ENCODE measurements around the gene LINGO4.
"Not testable (repeated sequence)": the region's sequence is repeated elsewhere in the genome, so short reads cannot be mapped to it uniquely, and the experiment has no call there.

The LINGO4 gene

DNA sequence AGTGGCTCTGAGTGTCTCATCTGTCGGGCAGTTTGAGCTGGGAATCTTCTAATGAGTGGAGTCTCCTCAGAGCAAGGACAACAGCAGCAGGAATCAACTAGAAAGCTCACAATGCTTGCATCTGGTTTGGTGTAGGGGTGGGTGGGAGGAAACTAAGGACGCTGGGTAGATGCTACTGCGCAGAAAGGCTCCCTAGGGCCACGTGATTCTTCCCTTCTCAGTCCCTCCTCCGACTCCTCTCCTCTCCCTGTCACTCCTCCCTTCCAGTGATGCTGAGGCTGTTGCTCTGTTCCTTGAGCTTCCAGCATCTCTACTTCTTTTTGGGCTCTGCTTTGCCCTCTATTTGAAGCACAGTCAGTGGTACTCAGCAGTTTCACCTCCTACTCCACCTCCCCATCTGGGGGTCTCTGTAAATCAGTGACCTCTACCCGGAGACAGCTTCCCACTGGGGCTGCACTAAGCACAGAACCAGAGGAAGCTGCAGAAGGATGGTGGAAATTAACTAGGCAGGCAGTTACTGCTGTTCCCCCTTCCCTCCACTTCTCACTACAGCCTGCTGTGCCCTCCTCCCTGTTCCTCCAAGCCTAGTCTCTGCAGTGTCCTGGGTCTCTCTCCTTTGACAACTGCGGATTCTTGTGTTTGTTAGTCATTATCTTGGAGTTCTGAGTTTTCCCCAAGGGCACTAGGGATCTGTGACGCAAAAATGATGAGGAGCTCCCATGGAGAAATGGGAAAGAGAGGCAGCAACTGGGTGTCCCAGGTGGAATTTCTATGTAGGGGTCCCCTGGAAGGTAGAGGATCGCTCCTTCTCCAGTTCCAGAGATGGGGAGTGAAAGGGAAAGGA is 5.8 kb downstream of the LINGO4 start:
- Histone ChIP-seq H3K9me3 (replicated peaks; ENCODE audit: low read length) (no peaks in the 10 kb centered on the region), H3K4me2 (ENCODE audit: low read length) (no peak overlapping the region), H3K27me3 (ENCODE audit: control insufficient read depth, insufficient read depth, low read length) (peaks cover 84% of the 10 kb centered on the region), H3K4me3 (ENCODE audit: low read length) (no peak overlapping the region), H3K36me3 (ENCODE audit: insufficient read depth, low read length) (no peaks in the 10 kb centered on the region), H3K4me1 (ENCODE audit: control insufficient read depth, insufficient read depth, low read length) (no peaks in the 10 kb centered on the region), H3K9ac (ENCODE audit: low read depth, low read length) (no peak overlapping the region)

DNA sequence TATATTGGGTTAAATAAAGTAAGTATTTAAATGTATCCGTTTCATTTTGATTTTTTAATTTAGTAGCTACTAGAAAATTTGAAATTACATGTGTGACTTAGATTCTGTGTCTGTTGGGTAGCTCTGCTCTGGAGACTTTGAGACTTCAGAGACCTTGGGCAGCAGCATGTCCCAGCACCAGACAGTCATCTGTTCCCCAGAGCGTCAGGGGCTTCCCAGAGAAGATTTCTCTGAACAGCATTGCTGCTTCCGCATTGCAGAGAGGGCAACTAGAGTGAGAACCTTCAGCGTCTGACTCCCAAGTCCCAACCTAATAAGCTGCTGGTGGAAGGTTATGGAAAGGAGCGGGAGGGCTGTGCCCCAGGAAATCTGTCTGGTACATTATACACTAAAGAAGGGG is 6.6 kb downstream of the LINGO4 start:
- Histone ChIP-seq H3K9ac (ENCODE audit: low read depth, low read length) (no peak overlapping the region), H3K9me3 (replicated peaks; ENCODE audit: low read length) (no peaks in the 10 kb centered on the region), H3K27me3 (ENCODE audit: control insufficient read depth, insufficient read depth, low read length) (peaks cover 76% of the 10 kb centered on the region)

DNA sequence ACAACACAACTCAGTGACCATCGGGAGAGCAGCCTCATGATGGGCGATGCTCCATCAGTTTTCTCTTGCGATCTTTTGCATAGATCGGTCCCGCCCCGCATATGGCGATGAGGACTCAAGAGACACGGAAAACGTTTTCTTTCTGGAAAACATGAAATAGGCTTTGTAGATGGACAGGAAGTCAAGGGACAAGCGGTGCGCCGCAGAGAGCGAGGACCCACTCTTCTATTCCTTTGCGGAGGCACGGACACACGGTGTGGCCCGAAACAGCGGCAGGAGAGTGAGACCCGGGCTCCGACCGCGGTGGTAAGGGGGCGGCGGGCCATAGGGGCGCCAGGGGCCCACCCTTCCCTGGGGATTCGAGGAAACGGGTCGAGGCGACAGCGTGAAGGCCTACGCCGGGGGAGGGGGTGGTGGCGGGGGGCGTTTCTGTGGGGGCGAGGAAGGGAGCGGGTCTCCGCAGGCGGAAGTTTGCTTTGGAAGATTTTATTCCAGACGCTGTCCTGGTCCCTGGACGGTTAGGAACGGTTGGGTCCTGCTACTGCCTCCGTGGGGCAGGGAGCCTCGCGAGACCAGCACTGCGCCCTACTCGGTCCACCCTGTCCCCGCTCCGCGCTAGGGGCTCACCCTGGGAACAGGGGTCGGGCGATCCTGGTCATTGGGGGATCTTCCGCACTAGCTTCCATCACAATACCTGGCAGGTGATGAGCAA is 14.1 kb downstream of the LINGO4 start:
- H3K4me3 ChIP-seq (ENCODE audit: low read length), result peak overlapping the region; percentile 73
- H3K9me3 ChIP-seq (replicated peaks; ENCODE audit: low read length), result no peaks in the 10 kb centered on the region
- H3K4me1 ChIP-seq (ENCODE audit: control insufficient read depth, insufficient read depth, low read length), result peaks cover 9% of the 10 kb centered on the region
- no peaks in the 10 kb centered on the region for H3K36me3 ChIP-seq (ENCODE audit: insufficient read depth, low read length)
- peak overlapping the region; percentile 45 for H3K9ac ChIP-seq (ENCODE audit: low read depth, low read length)
- H3K4me2 ChIP-seq (ENCODE audit: low read length), result peak overlapping the region; percentile 83
- H3K27me3 ChIP-seq (ENCODE audit: control insufficient read depth, insufficient read depth, low read length), result peaks cover 11% of the 10 kb centered on the region

More for the DNA sequence above, 6.6 kb downstream of the LINGO4 start:
- Histone ChIP-seq H3K4me1 (ENCODE audit: control insufficient read depth, insufficient read depth, low read length) (no peaks in the 10 kb centered on the region), H3K4me2 (ENCODE audit: low read length) (no peak overlapping the region), H3K4me3 (ENCODE audit: low read length) (no peak overlapping the region), H3K36me3 (ENCODE audit: insufficient read depth, low read length) (no peaks in the 10 kb centered on the region)

DNA sequence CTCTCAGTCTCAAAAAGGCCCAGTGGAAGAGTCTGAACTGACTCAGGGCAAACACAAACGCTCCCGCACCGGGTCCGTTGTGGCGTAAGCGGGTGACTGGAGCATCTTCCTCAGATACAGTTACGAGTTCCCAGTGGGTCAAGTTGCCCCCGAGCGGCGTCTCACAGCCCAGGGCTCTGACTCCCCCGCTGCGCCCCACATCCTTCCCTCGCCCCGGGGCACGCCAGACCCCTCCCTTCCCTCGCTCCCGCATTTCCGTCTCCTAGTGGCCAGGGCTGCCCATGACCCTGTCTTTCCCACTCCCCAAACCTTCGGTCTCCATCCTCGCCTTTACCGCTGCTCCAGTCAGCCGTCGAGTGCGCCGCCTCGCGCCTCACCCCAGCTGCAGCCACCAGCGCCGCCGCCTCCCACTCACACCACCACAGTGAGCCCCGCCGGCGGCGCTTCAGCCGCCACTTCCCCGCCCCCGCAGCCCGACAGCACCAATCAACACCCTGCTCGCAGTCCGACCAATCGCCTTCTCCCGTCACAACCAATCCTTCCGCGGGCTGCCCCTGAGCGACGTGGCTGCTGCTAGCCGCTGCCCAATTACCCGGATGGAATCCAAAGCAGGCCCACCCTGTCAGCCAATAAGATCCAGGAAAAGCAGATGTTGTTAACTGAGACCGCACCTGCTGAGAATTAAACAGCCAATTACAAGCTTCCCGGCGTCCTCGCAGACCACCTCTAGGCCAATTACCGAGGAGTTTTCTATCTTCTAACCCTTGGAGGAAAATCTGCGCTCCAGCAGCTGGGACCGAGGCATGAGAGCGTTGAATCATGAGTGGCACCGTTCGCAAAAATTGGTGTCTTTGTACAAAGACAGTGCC is 14.9 kb downstream of the LINGO4 start, which contains the start of gene TDRKH:
Gene TDRKH, minus strand, starts transcription at position 430 of the 869 bp plus-strand sequence. CDS start 7,478 bp downstream, outside the sequence.
- Histone ChIP-seq H3K4me3 (ENCODE audit: low read length) (peak within 1 kb of the TSS; percentile 73), H3K9me3 (replicated peaks; ENCODE audit: low read length) (no peaks in the 10 kb centered on the region), H3K4me1 (ENCODE audit: control insufficient read depth, insufficient read depth, low read length) (peaks cover 9% of the 10 kb centered on the region), H3K36me3 (ENCODE audit: insufficient read depth, low read length) (no peaks in the 10 kb centered on the region), H3K27me3 (ENCODE audit: control insufficient read depth, insufficient read depth, low read length) (peaks cover 11% of the 10 kb centered on the region), H3K4me2 (ENCODE audit: low read length) (peak within 1 kb of the TSS; percentile 83), H3K9ac (ENCODE audit: low read depth, low read length) (peak within 1 kb of the TSS; percentile 45)

DNA sequence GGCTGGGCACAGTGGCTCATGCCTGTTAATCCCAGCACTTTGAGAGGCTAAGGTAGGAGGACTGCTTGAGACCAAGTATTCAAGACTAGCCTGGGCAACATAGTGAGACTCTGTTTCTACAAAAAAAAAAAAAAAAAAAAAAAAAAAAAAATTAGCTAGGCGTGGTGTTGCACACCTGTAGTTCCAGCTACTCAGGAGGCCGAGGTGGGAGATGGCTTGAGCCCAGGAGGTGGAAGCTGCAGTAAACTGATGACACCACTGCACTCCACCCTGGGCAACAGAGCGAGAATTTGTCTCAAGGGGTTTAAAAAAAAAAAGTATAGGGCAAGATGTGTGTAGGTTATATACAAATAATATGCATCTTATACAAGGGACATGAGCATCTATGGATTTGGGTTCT is 17.5 kb downstream of the LINGO4 start:
- no peaks in the 10 kb centered on the region for H3K9me3 ChIP-seq (replicated peaks; ENCODE audit: low read length)
- H3K27me3 ChIP-seq (ENCODE audit: control insufficient read depth, insufficient read depth, low read length), result peaks cover 30% of the 10 kb centered on the region
- H3K4me3 ChIP-seq (ENCODE audit: low read length), result no peak overlapping the region
- H3K36me3 ChIP-seq (ENCODE audit: insufficient read depth, low read length), result no peaks in the 10 kb centered on the region
- no peak overlapping the region for H3K4me2 ChIP-seq (ENCODE audit: low read length)
- peaks cover 9% of the 10 kb centered on the region for H3K4me1 ChIP-seq (ENCODE audit: control insufficient read depth, insufficient read depth, low read length)
- no peak overlapping the region for H3K9ac ChIP-seq (ENCODE audit: low read depth, low read length)

DNA sequence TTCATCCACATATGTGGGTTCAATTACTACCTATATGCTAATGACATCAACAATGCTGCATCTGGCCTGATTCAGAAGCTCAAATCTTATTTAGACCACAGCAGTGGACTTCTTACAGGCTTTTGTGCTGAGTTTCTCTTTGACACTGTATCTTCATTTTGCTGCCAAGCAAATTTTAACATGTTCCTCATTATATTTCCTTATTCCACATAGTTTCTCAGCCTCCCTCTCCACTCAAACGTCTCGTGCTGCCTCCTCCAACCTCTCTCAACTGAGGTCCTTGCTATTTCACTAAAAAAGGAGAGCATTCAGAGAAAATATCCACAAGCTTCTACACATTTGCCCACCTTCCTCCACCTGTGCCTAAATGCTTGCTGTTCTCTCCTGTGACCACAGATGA is 21.4 kb downstream of the LINGO4 start:
- Histone ChIP-seq H3K4me1 (ENCODE audit: control insufficient read depth, insufficient read depth, low read length) (no peaks in the 10 kb centered on the region), H3K27me3 (ENCODE audit: control insufficient read depth, insufficient read depth, low read length) (peaks cover 30% of the 10 kb centered on the region), H3K4me3 (ENCODE audit: low read length) (no peak overlapping the region), H3K9ac (ENCODE audit: low read depth, low read length) (no peak overlapping the region), H3K9me3 (replicated peaks; ENCODE audit: low read length) (no peaks in the 10 kb centered on the region), H3K4me2 (ENCODE audit: low read length) (no peak overlapping the region), H3K36me3 (ENCODE audit: insufficient read depth, low read length) (no peaks in the 10 kb centered on the region)

DNA sequence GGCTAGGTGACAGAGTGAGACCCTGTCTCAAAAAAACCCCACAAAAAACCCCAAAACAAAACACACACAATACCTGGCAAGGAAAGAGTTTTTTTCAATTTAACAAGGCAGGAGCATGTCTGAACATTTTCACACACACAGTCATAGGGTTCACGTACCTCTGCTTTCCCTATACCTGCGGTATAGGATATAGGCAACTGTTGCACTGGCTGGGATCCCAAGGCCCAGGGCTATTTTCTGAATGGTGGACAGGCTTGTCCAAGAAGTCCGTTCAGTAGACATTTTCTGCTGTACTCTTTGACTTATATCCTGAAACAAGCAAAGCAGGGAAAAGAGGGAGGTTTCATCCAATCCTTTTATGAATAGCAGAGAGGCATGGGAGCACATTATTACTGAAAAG is 22.5 kb downstream of the LINGO4 start:
- H3K4me2 ChIP-seq (ENCODE audit: low read length), result no peak overlapping the region
- H3K9ac ChIP-seq (ENCODE audit: low read depth, low read length), result no peak overlapping the region
- no peaks in the 10 kb centered on the region for H3K36me3 ChIP-seq (ENCODE audit: insufficient read depth, low read length)
- peaks cover 30% of the 10 kb centered on the region for H3K27me3 ChIP-seq (ENCODE audit: control insufficient read depth, insufficient read depth, low read length)
- no peaks in the 10 kb centered on the region for H3K4me1 ChIP-seq (ENCODE audit: control insufficient read depth, insufficient read depth, low read length)
- H3K9me3 ChIP-seq (replicated peaks; ENCODE audit: low read length), result no peaks in the 10 kb centered on the region
- no peak overlapping the region for H3K4me3 ChIP-seq (ENCODE audit: low read length)

DNA sequence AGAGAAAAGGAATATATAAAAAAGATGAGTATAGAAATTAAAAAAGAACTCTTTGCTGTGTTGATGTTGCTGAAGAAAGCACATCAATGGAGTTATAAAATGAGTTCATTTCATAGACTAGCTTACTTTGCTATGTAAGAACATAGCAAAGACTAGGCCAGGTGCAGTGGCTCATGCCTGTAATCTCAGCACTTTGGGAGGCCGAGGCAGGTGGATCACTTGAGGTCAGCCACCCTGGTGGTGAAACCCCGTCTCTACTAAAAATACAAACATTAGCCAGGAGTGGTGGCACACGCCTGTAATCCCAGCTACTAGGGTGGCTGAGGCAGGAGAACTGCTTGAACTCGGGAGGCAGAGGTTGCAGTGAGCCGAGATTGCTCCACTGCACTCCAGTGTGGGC is 23.2 kb downstream of the LINGO4 start:
- H3K36me3 ChIP-seq (ENCODE audit: insufficient read depth, low read length); H3K9me3 ChIP-seq (replicated peaks; ENCODE audit: low read length); H3K9ac ChIP-seq (ENCODE audit: low read depth, low read length); H3K4me2 ChIP-seq (ENCODE audit: low read length); H3K4me3 ChIP-seq (ENCODE audit: low read length); H3K4me1 ChIP-seq (ENCODE audit: control insufficient read depth, insufficient read depth, low read length): not testable (repeated sequence)
- peaks cover 30% of the 10 kb centered on the region for H3K27me3 ChIP-seq (ENCODE audit: control insufficient read depth, insufficient read depth, low read length)

DNA sequence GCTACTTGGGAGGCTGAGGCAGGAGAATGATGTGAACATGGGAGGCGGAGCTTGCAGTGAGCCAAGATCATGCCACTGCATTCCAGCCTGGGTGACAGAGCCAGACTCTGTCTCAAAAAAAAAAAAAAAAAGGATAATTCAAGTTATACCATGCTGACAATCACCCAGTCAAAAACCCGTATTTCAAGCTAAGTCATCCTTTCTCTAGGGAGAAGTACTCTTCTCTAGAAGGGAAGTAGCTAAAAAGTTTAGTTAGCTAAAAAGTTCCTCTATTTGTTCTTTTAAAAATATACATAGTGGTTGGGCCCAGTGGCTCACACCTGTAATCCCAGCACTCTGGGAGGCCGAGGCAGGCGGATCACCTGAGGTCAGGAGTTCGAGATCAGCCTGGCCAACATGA is 24.5 kb downstream of the LINGO4 start:
- H3K4me2 ChIP-seq (ENCODE audit: low read length); H3K9me3 ChIP-seq (replicated peaks; ENCODE audit: low read length); H3K4me1 ChIP-seq (ENCODE audit: control insufficient read depth, insufficient read depth, low read length); H3K4me3 ChIP-seq (ENCODE audit: low read length); H3K36me3 ChIP-seq (ENCODE audit: insufficient read depth, low read length); H3K9ac ChIP-seq (ENCODE audit: low read depth, low read length): not testable (repeated sequence)
- H3K27me3 ChIP-seq (ENCODE audit: control insufficient read depth, insufficient read depth, low read length), result peaks cover 23% of the 10 kb centered on the region

DNA sequence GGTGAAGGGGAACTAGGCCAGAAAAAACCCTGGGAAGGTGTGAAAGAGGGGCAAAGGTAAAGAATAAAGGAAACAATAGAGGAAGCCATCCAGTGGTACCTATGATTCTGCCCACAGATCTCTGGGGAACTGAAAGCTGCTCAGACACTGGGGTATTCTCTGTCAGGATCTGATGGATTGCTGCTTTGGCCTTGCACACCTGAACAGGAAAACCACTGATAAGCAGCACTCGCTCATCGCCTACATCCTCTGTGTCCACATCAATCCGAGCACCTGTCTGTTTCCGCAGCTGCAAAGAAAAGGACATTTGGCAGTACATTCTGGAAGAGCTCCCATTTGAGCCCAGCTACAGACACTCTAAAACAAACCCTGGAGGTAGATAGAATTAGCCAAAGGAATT is 25.4 kb downstream of the LINGO4 start:
- Histone ChIP-seq H3K4me1 (ENCODE audit: control insufficient read depth, insufficient read depth, low read length) (no peaks in the 10 kb centered on the region), H3K4me2 (ENCODE audit: low read length) (no peak overlapping the region), H3K4me3 (ENCODE audit: low read length) (no peak overlapping the region), H3K9ac (ENCODE audit: low read depth, low read length) (no peak overlapping the region), H3K27me3 (ENCODE audit: control insufficient read depth, insufficient read depth, low read length) (peaks cover 15% of the 10 kb centered on the region), H3K9me3 (replicated peaks; ENCODE audit: low read length) (no peaks in the 10 kb centered on the region), H3K36me3 (ENCODE audit: insufficient read depth, low read length) (no peaks in the 10 kb centered on the region)

DNA sequence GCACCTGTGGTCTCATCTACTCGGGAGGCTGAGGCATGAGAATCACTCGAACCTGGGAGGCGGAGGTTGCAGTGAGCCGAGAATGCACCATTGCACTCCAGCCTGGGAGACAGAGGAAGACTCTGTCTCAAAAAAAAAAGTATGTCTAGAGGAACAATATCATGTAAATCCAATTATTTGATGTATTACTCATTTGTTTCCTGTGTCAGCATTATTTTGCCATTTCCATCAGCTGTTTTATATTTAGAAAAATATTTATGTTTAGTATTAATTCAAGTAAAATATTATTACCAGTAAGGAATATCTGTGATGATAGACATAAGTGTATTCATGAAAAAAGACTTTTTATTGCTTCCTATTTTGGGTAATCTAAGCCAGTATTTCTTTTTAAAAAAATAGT is 27.9 kb downstream of the LINGO4 start:
- H3K36me3 ChIP-seq (ENCODE audit: insufficient read depth, low read length), result no peaks in the 10 kb centered on the region
- no peak overlapping the region for H3K4me3 ChIP-seq (ENCODE audit: low read length)

More for the DNA sequence above, 27.9 kb downstream of the LINGO4 start:
- no peaks in the 10 kb centered on the region for H3K4me1 ChIP-seq (ENCODE audit: control insufficient read depth, insufficient read depth, low read length)
- H3K9me3 ChIP-seq (replicated peaks; ENCODE audit: low read length), result no peaks in the 10 kb centered on the region
- no peak overlapping the region for H3K9ac ChIP-seq (ENCODE audit: low read depth, low read length)
- H3K27me3 ChIP-seq (ENCODE audit: control insufficient read depth, insufficient read depth, low read length), result no peaks in the 10 kb centered on the region
- no peak overlapping the region for H3K4me2 ChIP-seq (ENCODE audit: low read length)

Measured in skeletal muscle satellite cell (primary cell).